B cell (primary cell): ENCODE results near the gene IRS1. TPM values are rescaled to one million over a fixed set of nuclear protein-coding genes. Genes with fewer than 3 reads are reported as not detected.

ENCODE experiments used
- ATAC-seq: fragments of 200-7000 bp; cut with Tn5 transposase; one replicate; pipeline ENCODE4 v1.10.0; 2021; ENCODE audit warnings: low read depth, mild to moderate bottlenecking, moderate number of reproducible peaks, moderate library complexity
- CTCF ChIA-PET: fragments of 350-600 bp; sonication (Branson Sonifier 250); formaldehyde crosslinking; loops from one replicate; lab custom pipeline; 2021; ENCODE audit warnings: antibody characterized with exemption, inconsistent platforms; lab: Charles Lee
- POLR2A ChIA-PET: fragments of 350-600 bp; sonication (Branson Sonifier 250); formaldehyde crosslinking; loops from one replicate; lab custom pipeline; 2021; ENCODE audit warnings: antibody characterized with exemption; lab: Charles Lee
- DNase-seq: peaks from one replicate; pipeline ENCODE4 v3.0.0; 2013
- H2AFZ ChIP-seq: 2 replicates; pipeline ENCODE4 v1.6.1; 2012; ENCODE audit warnings: mild to moderate bottlenecking, low read depth, low read length; ENCODE audit not compliant: insufficient read depth, poor library complexity, severe bottlenecking
- H3K27ac ChIP-seq, 2 donors: 1 replicate in 1 of 2; 2 replicates in 1 of 2; pipeline ENCODE4 v1.5.1; 2012 to 2013; ENCODE audit warnings: low read length in 2 of 2, mild to moderate bottlenecking in 2 of 2, moderate library complexity in 1 of 2
- H3K27me3 ChIP-seq, 4 experiments: fragments of 200-600 bp in 1 of 4; sonication (generic) in 1 of 4; replicated peaks in 1 of 4; 1 replicate in 2 of 4; 2 replicates in 2 of 4; pipeline versions ENCODE4 v1.6.1 to v1.7.0; 2013 to 2016; ENCODE audit warnings: low read length in 3 of 4, mild to moderate bottlenecking in 2 of 4, mixed read lengths in 1 of 4, moderate library complexity in 1 of 4; ENCODE audit not compliant: insufficient read depth in 4 of 4, control insufficient read depth in 3 of 4; ENCODE audit errors: control extremely low read depth in 1 of 4
- H3K36me3 ChIP-seq, 2 experiments: replicated peaks in 1 of 2; 1 replicate in 1 of 2; 2 replicates in 1 of 2; pipeline versions ENCODE4 v1.6.1 to v1.7.1; 2013; ENCODE audit warnings: low read length in 1 of 2; ENCODE audit not compliant: insufficient read depth in 2 of 2, control insufficient read depth in 1 of 2; ENCODE audit errors: control extremely low read depth in 1 of 2, extremely low read depth in 1 of 2
- H3K4me1 ChIP-seq, 2 donors: fragments of 200-600 bp in 1 of 2; sonication (generic) in 1 of 2; 1 replicate in 1 of 2; 2 replicates in 1 of 2; pipeline versions ENCODE4 v1.5.1 to v1.6.1; 2013 to 2017; ENCODE audit warnings: low read length in 2 of 2; ENCODE audit not compliant: control insufficient read depth in 2 of 2, insufficient read depth in 2 of 2
- H3K4me2 ChIP-seq: replicated peaks from 2 replicates; pipeline ENCODE3; 2012; ENCODE audit warnings: mild to moderate bottlenecking, low read depth, low read length; ENCODE audit not compliant: poor library complexity, severe bottlenecking
- H3K4me3 ChIP-seq, 5 experiments: fragments of 200-600 bp in 1 of 5; sonication (generic) in 1 of 5; 1 replicate in 3 of 5; 2 replicates in 2 of 5; pipeline versions ENCODE4 v1.5.1 to v1.7.0; 2011 to 2016; ENCODE audit warnings: low read length in 4 of 5, mild to moderate bottlenecking in 4 of 5, low read depth in 2 of 5, control low read depth in 1 of 5, moderate library complexity in 1 of 5; ENCODE audit not compliant: insufficient read depth in 1 of 5; ENCODE audit errors: control extremely low read depth in 1 of 5, extremely low read depth in 1 of 5
- H3K79me2 ChIP-seq: fragments of 200-600 bp; sonication (generic); one replicate; pipeline ENCODE4 v1.6.0; 2016; ENCODE audit warnings: low read length; ENCODE audit not compliant: control insufficient read depth, insufficient read depth
- H3K9ac ChIP-seq: fragments of 200-600 bp; sonication (generic); 2 replicates; pipeline ENCODE4 v1.6.1; 2017; ENCODE audit warnings: mild to moderate bottlenecking, low read length, moderate library complexity
- H3K9me3 ChIP-seq, 3 donors: one replicate each; pipeline versions ENCODE4 v1.6.1 to v1.7.1; 2013; ENCODE audit warnings: low read length in 2 of 3; ENCODE audit not compliant: control insufficient read depth in 2 of 3, insufficient read depth in 1 of 3; ENCODE audit errors: control extremely low read depth in 1 of 3
- H4K20me1 ChIP-seq: 2 replicates; pipeline ENCODE4 v1.6.0; 2012; ENCODE audit warnings: mild to moderate bottlenecking, low read length; ENCODE audit not compliant: insufficient read depth, control insufficient read depth, poor library complexity, severe bottlenecking
- H3K27ac Mint-ChIP-seq: one replicate; pipeline ENCODE4 v1.8.0; 2021; ENCODE audit warnings: mixed read lengths
- H3K27me3 Mint-ChIP-seq: one replicate; pipeline ENCODE4 v1.8.0; 2021; ENCODE audit warnings: mixed read lengths
- H3K4me1 Mint-ChIP-seq: one replicate; pipeline ENCODE4 v1.8.0; 2021; ENCODE audit warnings: mixed read lengths
- H3K4me3 Mint-ChIP-seq: one replicate; pipeline ENCODE4 v1.8.0; 2021; ENCODE audit warnings: mixed read lengths
- H3K9me3 Mint-ChIP-seq: one replicate; pipeline ENCODE4 v1.8.0; 2022; ENCODE audit warnings: mixed read lengths; ENCODE audit not compliant: insufficient read depth
- CTCF ChIP-seq: fragments of 200-600 bp; IDR thresholded peaks from one replicate; pipeline ENCODE4 v1.8.0; 2022; ENCODE audit warnings: antibody characterized with exemption, mild to moderate bottlenecking
- EZH2 ChIP-seq: IDR thresholded peaks from 2 replicates; pipeline ENCODE4 v1.6.1; 2012; ENCODE audit warnings: borderline replicate concordance, low read depth, mild to moderate bottlenecking, moderate library complexity, low read length; ENCODE audit not compliant: insufficient read depth, poor library complexity, severe bottlenecking
- WGBS: methylation state at CpG from one replicate; pipeline ENCODE4 v1.1.5; 2013; ENCODE audit warnings: missing lambda C conversion rate; ENCODE audit not compliant: insufficient coverage; 5-methylcytosine and 5-hydroxymethylcytosine counted together
- intact Hi-C: fragments of 100-400 bp; cut with micrococcal nuclease; formaldehyde crosslinking; loops from one replicate; pipeline ENCODE4 v1.10.0; 2022
- polyA plus RNA-seq: library from polyadenylated mRNA; depleted of rRNA; stranded (reverse); fragments of >200 nt; gene quantifications from 2 replicates; pipeline ENCODE4 v1.2.3, GENCODE V29; 2012
- total RNA-seq, 2 donors: library from RNA; stranded (reverse); fragments of 120-200 nt in 1 of 2; gene quantifications; 1 replicate in 1 of 2; 2 replicates in 1 of 2; pipeline versions ENCODE4 v1.2.3 to v1.2.4, GENCODE V29; 2013 to 2022

The IRS1 gene
- total and polyA plus RNA-seq, 2 donors (not counting 1 experiment from before 2014, with no cell fraction given) = 3.8 to 11.9 TPM

DNA sequence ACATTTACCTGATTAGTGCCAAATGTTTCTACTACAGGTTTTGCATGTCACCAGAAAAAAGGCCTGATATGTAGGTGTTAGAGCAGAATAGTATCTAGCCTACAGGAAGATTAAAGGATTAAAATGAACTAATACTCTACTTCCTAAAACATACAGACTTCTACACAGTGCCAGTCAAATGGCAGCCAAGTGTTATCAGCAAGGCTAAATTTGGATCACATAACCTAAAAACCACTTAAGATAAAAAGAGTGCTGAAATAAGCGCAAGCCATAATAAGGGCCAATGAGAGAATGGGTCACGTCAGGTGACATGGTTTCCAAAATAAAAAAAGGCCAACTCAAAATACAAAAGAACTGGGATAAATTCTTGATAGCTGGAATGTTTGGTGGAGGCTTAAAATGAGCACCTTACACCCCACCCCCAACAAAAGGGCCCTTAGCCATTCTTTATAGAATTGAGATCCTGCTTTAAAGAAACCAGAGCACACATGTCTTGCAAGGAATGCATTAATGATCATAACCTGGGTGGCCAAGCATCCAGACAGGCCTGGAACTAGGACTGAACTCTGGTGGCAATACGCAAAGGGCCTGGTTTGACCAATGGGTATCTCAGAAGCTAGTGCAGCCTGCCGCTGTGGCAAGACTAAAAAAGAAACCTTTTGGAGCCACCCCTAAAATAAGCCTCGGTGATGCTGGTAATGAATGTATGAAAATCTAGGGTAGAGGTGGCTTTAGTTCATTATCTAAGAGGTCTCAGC is 32.4 kb downstream of the IRS1 start:
- CTCF ChIA-PET = no interaction called here
- H3K27ac Mint-ChIP-seq = no peak overlapping the region

More for the DNA sequence above, 32.4 kb downstream of the IRS1 start:
- no peaks in the 10 kb centered on the region for H3K9me3 ChIP-seq
- H3K27me3 Mint-ChIP-seq = no peaks in the 10 kb centered on the region
- no peak overlapping the region for H3K27ac ChIP-seq
- H3K9ac ChIP-seq = no peak overlapping the region
- H3K4me3 ChIP-seq = no peak overlapping the region
- no peak overlapping the region for H2AFZ ChIP-seq
- no peak overlapping the region for H3K4me3 Mint-ChIP-seq
- no peaks in the 10 kb centered on the region for H3K36me3 ChIP-seq
- no peak for ATAC-seq
- no peaks in the 10 kb centered on the region for H3K27me3 ChIP-seq
- no peaks in the 10 kb centered on the region for H3K79me2 ChIP-seq
- H3K4me1 Mint-ChIP-seq = peaks cover 34% of the 10 kb centered on the region
- intact Hi-C loops = no loop called here
- no peaks in the 10 kb centered on the region for H3K9me3 Mint-ChIP-seq
- POLR2A ChIA-PET = no interaction called here
- no CpG with 5 or more reads among the region's 5 CpGs for WGBS
- no peak for TF ChIP-seq CTCF
- TF ChIP-seq EZH2 = no peak
- H3K4me1 ChIP-seq = peaks cover 11 to 19% of the 10 kb centered on the region in 2 donors
- no peak for DNase-seq
- H4K20me1 ChIP-seq = no peaks in the 10 kb centered on the region
- no peak overlapping the region for H3K4me2 ChIP-seq
